Measurements from ENCODE around the gene PARD3.

- TF ChIP-seq CTCF (IDR thresholded peaks at IDR 0.05) (no peak), POLR2A (IDR thresholded peaks at IDR 0.05) (no peak)
Measured at GRCh38 chr10:34206935-34207268, 608.2 kb downstream of the PARD3 start.
